NCI-H2196 treated with DMSO at 0.1 percent for 48 hours (cell line): ENCODE measurements around the gene DNAJC5.
A peak's percentile ranks its signal among the peaks of the same experiment; 100 is the strongest.

ENCODE experiments used
- DNase-seq: peaks from one replicate; lab custom pipeline; 2025; ENCODE audit not compliant: unreplicated experiment; lab: John Stamatoyannopoulos, UW

The DNAJC5 gene

DNA sequence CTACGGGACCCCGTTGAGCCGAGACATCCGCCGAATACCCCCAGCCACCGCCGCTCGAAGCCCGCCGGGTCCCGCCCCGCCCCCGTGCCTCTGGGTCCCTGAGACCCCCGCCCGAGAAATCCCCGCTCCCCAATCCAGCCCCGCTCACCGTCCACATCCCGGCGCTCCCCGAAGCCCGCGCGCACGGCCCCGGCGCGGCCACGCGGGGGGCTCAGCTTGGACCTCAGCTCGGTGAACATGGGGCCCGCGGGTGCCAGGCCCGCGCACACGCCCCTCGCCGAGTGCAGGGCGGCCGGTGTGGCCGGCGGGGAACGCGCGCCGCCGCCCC is 84.3 kb downstream of the DNAJC5 start:
- DNase-seq: no peak

DNA sequence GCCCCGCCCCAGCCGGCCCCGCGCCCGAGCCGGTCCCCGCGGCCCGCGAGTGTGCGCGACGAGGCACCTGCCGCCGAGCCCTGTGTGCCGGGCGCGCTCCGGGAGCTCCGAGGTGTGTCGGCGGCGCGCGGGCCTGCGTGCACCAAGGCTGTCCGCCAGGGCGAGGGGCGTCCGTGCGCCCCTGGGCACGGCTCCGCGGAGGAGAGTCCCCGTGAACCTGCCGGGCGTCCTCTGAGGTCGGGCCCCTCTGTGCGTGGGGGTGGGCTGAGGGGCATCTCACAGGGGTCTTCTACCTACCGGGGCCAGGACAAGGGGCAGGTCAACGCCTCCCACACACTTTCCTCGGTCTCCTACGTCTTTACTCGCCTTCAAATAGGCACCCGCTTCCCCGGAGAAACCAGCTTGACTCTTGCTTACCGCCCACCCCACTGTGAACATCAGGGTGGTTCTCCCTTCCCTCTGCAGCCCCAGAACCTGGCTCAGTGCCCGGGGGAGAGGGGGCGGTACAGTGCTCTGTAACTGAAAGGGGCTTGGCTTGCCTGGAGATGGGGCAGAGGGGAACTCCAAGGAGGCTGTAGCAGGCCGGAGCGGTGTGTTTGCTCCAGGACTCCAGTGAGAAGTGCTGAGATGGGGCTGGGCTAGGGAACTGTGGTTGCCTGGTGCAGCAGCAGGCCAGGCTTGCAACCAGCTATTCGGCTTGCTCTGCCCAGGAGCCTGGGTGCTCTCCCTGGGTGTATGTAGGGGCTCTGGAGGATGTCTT is 84.8 kb downstream of the DNAJC5 start, which contains the start of gene SAMD10:
Gene SAMD10, minus strand, starts transcription at position 86 of the 760 bp plus-strand sequence. CDS start 175 bp downstream, outside the sequence.
- peak; percentile 19 for DNase-seq

DNA sequence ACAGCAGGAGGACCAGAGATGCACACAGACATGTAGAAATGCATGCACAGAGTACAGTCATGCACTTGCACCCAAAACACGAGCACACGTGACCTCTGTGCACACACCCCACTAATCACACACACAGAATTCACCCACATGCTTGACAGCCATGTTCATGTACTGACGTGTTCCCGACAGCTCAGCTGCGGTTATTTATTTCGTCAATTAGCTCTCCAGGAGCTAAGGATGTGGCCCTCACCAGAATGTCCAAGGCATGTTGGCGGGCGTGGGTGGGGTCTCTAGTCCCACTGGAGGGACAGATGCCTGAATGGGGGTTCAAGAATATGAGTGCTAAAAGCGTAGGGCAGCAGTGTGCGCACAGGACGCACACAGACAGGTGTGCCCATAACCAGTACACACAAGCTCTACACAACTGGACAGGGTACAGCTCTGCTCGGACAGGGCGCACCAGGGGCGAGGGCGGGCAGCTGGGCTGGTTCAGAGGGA is 85.4 kb downstream of the DNAJC5 start:
- DNase-seq: no peak

GRCh38 chr20:63980806-63981728 is 86.1 kb downstream of the DNAJC5 start, which contains the start of gene PRPF6:
TSS of gene PRPF6 (plus strand) at chr20:63981132. CDS start at chr20:63981246, 114 bp downstream.
- DNase-seq: peak; percentile 95

DNA sequence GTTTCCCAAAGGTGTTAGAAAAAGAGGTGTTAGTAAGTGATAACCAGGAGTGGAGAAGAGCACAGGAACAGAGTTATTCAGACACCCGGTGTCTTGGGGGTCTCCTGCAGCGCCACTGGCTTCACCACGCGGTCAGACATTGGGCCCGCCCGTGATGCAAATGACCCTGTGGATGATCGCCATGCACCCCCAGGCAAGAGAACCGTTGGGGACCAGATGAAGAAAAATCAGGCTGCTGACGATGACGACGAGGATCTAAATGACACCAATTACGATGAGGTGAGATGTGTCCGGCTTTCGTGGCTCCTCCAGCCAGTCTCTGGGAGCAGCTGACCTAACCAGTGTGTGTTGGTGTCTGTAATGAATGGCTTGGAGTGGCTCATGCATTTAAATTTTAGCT is 88.0 kb downstream of the DNAJC5 start:
- no peak for DNase-seq
